Right renal cortex interstitium (tissue), 3 donors: ENCODE data around the gene GABRR1. TPM values are rescaled to one million over a fixed set of nuclear protein-coding genes. Genes with fewer than 3 reads are reported as not detected.
A peak's percentile ranks its signal among the peaks of the same experiment; 100 is the strongest.
"Not testable (repeated sequence)": the region's sequence is repeated elsewhere in the genome, so short reads cannot be mapped to it uniquely, and the experiment has no call there.

Source experiments
- DNase-seq, 3 donors: peaks; one replicate each; pipeline ENCODE4 v3.0.0-alpha.2; 2013; ENCODE audit warnings: low read depth in 3 of 3, low spot score in 2 of 3
- polyA plus RNA-seq, 3 donors: library from polyadenylated mRNA; unstranded; fragments of 120-200 nt; gene quantifications; one replicate each; pipeline ENCODE4 v1.2.1, GENCODE V29; 2013; ENCODE audit not compliant: insufficient read length in 3 of 3

Gene GABRR1
- 1 to 10 TPM; 1.4 to 3.0 (median 2.8) TPM for polyA plus RNA-seq

DNA sequence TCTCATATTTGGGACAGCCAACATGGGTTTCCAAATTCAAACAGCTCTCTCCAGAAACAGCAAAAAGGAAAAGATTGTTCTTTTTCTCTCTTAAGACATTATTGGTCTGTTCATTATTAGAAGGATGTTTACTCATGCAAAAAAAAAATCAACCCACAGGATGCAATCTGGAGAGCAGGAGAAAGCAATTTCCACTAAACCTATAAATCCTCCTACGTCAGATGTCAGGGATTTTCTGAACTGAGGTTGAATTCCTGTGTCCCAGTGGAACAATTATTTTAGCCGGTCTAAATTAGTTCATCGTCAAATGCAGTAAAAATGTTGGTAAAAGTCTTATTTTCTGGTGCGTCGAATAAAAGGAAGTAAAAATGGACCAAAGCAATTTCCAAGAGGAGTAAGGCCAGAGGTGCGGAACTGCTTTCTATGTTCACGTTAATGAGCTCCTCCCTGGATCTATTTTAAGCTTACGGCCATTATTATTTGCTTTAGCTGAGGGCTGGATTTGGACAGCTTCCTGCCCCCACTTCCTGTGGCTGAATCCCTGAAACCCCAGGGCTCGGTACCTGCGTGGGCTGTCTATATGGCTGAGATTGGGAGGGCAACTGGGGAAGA, at the start of gene GABRR1:
Gene GABRR1, minus strand, starts transcription at position 60 of the 612 bp plus-strand sequence. Its CDS starts 36 bp downstream, at position 24.
- DNase-seq: peak in 2 of 3 donors; percentile 15 to 24

DNA sequence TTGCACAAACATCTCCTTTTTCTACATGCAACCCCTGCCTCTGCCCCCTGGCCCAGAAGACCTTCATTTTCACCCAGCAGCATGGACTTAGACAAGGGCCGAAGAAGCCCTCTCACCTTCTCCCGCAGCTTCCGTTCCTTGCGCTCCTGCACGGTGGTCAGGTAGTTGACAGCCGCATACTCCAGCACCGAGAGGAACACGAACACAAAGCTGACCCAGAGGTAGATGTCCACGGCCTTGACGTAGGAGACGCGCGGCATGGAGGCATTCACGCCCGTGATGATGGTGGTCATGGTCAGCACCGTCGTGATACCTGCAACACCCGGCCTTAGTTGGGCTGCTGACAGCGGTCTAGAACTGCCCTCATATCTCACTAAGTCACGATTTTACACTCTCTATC, 47.1 kb upstream of the GABRR1 start:
- no peak for DNase-seq

DNA sequence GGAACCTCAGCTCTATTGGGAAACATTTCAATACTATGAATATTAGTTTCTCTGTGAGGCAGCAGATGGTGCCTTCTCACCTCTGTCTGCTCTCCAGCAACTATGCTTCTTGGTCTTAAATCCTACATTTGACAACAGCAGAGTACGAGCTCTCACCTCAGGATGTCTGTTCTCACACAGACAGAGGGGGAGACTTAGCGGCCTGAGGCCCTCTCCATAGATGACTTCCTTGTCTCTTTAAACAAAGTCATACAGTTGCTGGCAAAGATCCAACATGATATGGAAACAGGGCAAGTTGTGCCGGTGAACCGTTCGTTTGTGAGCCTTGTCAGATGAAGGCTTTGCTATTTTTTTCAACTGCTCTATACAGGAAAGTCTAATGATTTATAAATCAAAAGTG, 43.7 kb upstream of the GABRR1 start:
- DNase-seq: no peak

DNA sequence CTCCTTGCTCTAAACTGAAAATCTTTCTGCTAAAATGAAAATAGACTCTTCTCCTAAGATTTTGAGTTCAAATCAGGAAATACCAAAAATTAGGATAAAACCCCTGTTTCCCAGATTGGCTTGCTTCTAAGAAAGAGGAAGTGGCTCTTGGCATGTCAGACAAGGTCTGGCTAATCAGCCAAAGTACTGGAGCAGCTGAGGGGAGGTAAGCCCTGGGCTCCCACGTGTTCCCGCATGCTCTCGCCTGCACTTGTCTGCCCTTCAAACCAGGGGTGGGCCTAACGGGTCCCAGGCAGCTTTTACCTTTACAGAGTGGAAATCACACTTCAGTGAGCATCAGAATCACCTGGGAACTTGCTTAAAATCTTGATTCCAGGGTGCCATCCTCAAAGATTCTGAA, 43.2 kb upstream of the GABRR1 start:
- DNase-seq: no peak

- DNase-seq: no peak
These were observed 41.8 kb upstream of the GABRR1 start for GRCh38 chr6:89258912-89259311.

DNA sequence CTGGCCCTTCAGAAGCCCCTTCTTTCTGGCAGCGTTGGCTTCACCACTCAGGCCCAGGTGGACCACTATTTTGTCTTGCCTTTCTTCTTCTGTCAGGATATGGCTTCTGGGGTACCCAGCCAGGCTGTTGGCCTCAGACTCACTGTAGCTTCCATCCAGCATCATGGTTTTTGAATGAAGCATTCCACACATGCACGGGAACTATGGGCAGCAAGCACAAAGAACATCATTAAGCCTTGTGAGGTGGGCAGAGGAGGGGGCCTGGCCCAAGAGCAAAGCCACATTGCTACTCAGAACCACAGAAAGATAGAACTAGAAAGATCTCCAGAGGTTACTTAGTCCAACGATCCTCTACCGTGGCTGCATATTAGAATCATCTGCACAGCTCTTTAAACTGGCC, 40.6 kb upstream of the GABRR1 start:
- DNase-seq: no peak

DNA sequence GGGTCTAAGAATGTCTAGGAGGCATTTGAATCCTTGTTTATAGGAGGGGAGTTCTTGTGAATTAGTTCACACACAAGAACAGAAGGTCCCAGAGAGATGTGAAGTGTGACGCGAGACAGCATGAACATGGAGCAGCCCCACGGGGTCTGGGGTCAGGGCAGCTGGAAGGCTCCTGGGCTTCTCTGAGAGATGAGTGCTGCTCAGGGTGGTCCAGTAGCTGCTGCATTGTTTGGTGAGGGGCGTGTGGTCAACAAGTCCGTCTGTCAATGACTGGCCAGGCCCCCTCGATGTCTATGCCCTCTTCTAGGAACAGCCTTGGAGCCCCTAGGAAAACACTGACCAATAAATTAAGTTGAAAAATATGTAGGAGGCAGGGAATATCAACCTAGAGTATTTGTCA, 40.2 kb upstream of the GABRR1 start:
- no peak for DNase-seq

DNA sequence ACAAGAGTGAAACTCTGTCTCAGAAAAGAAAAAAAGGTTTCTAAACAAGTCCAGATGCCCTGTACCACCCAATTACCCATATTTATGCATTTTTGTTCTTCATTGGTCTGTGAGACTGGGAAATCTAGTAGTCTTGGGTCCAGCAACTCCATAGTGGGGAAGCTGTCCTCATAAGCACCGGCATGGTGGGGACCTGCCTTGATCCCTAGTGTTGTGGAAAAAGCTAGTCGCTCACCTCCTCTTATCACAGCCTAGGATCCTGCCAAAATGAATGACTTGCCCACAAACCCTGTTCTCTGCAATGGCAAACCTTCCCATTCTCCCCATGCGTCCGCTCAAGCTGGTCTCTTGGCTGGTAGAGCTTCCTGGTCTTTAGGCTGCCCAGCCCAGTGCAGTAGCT, 38.3 kb upstream of the GABRR1 start:
- no peak for DNase-seq

DNA sequence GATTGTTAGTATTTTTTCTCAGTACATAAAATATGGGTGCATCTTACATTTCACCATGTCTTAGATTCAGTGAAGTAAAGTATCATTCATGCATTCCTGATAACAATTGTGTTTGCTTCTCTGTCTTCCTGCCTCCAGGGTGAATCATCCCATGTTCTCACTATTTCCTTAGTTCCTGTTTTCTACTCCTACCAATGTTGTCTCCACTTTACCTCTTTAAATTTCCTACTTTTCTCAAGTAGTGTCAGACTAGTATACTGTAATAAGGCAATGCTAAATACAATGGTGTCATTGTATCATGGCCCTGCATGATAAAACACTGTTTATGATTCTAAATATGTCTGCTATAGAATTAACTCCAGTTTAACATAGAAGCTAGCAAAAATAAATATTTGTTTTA, 37.4 kb upstream of the GABRR1 start:
- no peak for DNase-seq

DNA sequence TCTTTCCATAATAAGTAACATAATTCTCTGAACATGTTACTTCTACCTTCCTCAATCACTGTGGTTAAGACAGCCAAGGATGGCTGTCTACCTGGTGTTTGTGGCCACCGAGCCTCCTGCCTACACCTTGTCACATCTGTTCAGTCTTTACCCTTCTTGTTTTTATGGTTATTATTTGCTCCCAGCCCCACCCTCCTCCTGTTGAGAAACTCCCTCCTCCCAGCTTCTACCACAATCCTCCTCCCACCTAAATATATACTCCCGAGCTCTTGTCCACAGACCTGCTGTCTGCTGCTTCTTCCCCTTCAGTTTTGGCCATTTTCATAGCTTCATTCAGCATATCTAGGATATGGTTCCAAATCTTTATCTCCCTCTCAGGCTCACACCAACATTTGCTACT, 35.7 kb upstream of the GABRR1 start:
- no peak for DNase-seq

- no peak for DNase-seq
These were observed 34.8 kb upstream of the GABRR1 start for GRCh38 chr6:89251976-89252375.

DNA sequence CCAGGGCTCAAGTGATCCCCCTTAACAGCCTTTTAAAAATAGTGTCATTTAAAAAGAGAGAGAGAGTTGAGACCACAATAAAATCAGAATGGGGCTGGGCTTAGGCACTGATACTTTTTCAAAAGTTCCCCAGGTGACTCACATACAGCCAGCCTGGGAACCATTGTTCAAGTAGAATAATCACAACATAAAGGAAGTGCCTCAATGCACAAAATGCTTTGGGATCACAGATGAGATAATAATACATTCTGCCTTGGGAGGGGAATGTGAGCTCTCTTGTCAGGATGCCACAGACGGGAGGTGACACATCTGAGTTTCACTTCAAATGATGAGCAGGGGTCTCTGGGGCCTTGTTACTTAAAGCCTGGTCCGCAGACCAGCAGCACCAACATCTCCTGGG, 34.0 kb upstream of the GABRR1 start:
- no peak for DNase-seq

DNA sequence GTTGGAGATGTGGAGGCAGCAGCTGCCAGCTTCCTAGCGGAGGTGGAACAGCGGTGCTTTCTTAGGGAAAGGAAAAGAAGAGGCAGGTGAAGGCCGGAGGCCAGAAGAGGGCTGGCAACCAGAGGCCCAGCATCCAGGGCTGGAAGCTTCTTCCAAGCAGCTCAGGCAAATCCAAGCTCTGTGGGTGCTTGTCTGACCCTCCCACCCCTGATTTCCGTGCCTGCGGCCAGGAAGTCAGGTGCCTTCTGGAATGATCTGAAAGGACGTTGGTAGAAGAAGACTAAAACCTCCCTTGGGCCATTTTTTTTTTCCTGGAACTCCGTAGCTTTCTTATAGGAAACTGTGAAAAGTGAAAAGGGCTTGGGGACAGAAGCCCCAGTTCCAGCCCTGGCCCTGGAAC, 33.1 kb upstream of the GABRR1 start:
- DNase-seq: no peak

- no peak for DNase-seq
These were observed 27.3 kb upstream of the GABRR1 start for GRCh38 chr6:89244241-89244985.

DNA sequence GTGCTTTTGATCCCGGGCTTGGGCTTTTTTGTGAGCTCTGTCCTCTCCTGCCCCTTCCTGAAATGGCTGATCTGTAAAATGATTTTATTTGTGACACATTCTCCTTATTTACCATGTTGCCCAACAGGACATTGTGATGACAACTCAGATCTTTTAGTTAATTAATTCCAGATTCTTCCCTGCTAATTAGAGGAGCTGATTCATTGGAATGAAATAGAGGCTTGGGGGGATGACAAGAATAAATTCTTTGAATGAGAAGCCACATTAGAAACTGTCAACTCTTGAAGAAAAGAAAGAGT, 26.1 kb upstream of the GABRR1 start:
- DNase-seq: no peak

GRCh38 chr6:89242574-89243330, 25.6 kb upstream of the GABRR1 start:
- peak; percentile 29 to 35 (median 34) for DNase-seq

DNA sequence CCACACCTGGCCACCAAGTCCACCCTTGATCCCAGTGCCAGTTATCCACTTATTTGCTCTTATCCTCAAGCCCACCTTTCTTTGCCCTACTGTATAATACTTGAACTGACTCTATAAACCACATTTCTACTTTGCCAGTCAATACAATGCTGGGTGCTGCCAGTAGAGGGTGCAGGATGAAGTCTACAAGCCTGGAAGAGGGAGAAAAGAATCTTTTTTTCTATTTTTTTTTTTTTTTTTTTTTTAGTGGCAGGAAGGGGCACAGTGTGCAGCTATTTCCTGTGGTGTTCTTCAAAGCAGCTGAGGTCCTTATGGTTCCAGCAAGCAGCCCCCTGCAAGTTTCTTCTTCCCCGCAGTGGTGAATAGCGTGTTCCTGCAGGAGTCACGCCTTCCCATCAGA, 22.2 kb upstream of the GABRR1 start:
- no peak for DNase-seq

DNA sequence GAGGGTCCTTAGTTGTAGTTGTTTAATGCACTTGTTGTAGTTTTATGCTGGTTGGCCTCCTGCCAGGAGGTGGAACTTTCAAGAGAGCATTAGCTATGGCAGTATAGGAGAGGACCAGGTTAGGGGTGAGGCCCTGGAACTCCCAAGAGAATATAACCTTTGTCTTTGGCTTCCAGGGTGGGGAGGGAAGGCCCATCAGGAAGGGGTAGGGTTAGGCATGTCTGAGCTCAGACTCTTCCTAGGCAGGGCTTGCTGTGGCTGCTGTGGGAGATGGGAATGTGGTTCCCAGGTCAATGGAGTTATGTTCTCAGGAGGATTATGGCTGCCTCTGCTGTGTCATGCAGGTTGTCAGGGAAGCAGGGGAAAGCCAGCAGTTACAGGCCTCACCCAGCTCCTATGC, 20.0 kb upstream of the GABRR1 start:
- no peak for DNase-seq

- DNase-seq: not testable (repeated sequence)
These were observed 16.4 kb upstream of the GABRR1 start for GRCh38 chr6:89233605-89234004.

DNA sequence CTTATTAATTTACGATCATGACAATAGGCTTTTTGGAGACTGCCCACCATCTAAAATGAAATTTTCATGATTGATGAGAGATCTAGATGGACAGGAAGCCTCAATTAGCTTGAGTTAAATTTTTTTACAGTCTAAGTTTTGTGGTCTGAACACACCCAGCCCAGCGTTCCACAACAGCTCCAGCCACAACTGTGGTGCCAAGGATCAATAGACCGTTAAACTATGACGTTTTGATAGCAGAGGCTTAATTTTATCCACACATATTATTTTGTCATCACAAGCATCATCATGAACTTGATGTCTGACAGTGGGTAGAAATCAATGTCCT, 5.5 kb upstream of the GABRR1 start:
- no peak for DNase-seq

- no peak for DNase-seq
These were observed 5.0 kb upstream of the GABRR1 start for GRCh38 chr6:89221971-89222711.
